GM12892 (cell line): ENCODE results near the gene METTL24.
"Not testable (repeated sequence)": the region's sequence is repeated elsewhere in the genome, so short reads cannot be mapped to it uniquely, and the experiment has no call there.

Experiments used
- DNase-seq: peaks from one replicate; pipeline ENCODE4 v3.0.0; 2011; ENCODE audit not compliant: insufficient read length
- FAIRE-seq: peaks from 2 replicates; lab custom pipeline; 2011; peaks lifted over from hg19 to GRCh38; lab: Jason Lieb, UNC
- POLR2A ChIP-seq: IDR thresholded peaks from 2 replicates; pipeline ENCODE4 v1.6.1; 2011; ENCODE audit warnings: low read depth, low read length, control low read depth
- POLR2AphosphoS5 ChIP-seq: IDR thresholded peaks from 2 replicates; pipeline ENCODE4 v1.6.1; 2011; ENCODE audit warnings: low read depth, low read length, control low read depth
- TAF1 ChIP-seq: IDR thresholded peaks from 2 replicates; pipeline ENCODE4 v1.6.1; 2011; ENCODE audit warnings: low read depth, mild to moderate bottlenecking, control low read depth, low read length, borderline replicate concordance

METTL24 gene

GRCh38 chr6:110298411-110298810 is 59.7 kb downstream of the METTL24 start:
- no peak for DNase-seq
- no peak for FAIRE-seq

DNA sequence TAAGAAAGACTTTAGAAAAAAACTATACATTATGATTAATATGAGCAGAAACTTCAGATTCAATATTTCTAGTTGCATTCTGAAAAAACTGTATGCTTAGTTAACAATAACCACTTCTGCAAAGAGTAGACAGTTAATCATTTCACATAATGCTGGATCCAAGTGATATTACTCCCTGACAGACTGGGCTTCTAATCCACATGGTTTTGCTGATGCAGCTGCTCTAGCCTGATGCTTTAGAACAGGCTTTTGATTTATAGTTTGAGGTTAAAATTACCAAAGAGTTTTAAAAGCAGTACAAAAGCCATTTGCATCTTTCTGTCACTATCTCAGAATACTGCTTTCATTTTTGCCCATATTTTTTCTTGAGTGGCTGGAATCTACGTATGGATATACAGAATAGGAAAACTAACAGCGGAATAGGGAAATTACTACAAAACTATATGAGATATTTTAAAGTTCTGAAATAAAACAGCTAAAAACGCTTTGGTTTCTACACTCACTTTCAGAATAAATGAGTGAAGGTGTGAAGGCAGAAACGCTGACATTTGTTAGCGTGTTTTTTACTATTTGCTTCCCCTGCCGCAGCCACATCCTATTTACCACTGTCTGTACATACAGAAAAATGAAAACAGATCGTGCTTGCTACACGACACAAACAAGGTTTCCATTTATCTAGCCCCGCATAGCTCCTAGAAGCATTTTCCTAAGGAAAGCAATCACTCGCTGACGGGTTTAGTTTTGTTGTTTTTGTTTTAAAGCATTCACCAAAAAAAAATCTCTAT is 61.7 kb downstream of the METTL24 start:
- DNase-seq (no peak), FAIRE-seq (no peak)
- TF ChIP-seq POLR2A (no peak), TAF1 (no peak), POLR2AphosphoS5 (no peak)

More at GRCh38 chr6:110298411-110298810, 59.7 kb downstream of the METTL24 start:
- TF ChIP-seq POLR2A (no peak), POLR2AphosphoS5 (no peak), TAF1 (no peak)

- no peak for FAIRE-seq
- DNase-seq, result no peak
These were observed 62.5 kb downstream of the METTL24 start for GRCh38 chr6:110295451-110296165.

GRCh38 chr6:110287462-110288341 is 70.4 kb downstream of the METTL24 start:
- TF ChIP-seq POLR2AphosphoS5 (no peak), TAF1 (no peak), POLR2A (no peak)
- no peak for FAIRE-seq

More at GRCh38 chr6:110295451-110296165, 62.5 kb downstream of the METTL24 start:
- no peak for TF ChIP-seq TAF1
- no peak for TF ChIP-seq POLR2AphosphoS5
- no peak for TF ChIP-seq POLR2A

GRCh38 chr6:110285306-110286060 is 72.7 kb downstream of the METTL24 start:
- no peak for DNase-seq
- no peak for FAIRE-seq
- TF ChIP-seq POLR2A, result no peak
- TF ChIP-seq POLR2AphosphoS5, result no peak
- no peak for TF ChIP-seq TAF1

More at GRCh38 chr6:110287462-110288341, 70.4 kb downstream of the METTL24 start:
- DNase-seq, result no peak

GRCh38 chr6:110284855-110285254 is 73.3 kb downstream of the METTL24 start:
- DNase-seq (no peak), FAIRE-seq (no peak)
- TF ChIP-seq POLR2A (no peak), TAF1 (no peak), POLR2AphosphoS5 (no peak)

DNA sequence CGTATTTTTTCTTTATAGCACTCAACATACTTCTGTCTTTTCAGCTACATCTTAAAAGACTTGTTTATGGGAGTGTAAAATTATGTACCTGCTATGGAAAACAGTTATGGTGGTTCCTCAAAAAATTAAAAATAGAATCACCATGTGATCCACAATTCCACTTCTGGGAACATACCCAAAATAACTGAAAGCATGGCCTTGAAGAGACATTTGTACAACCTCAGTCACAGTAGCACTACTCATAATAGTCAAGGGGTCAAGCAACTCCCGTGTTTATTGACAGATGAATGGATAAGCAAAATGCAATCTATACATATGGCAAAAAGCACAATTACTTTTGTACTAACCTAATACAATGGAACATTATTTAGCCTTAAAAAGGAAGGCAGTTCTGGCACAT is 74.5 kb downstream of the METTL24 start:
- DNase-seq (no peak), FAIRE-seq (no peak)
- TF ChIP-seq POLR2AphosphoS5 (no peak), POLR2A (no peak), TAF1 (no peak)

DNA sequence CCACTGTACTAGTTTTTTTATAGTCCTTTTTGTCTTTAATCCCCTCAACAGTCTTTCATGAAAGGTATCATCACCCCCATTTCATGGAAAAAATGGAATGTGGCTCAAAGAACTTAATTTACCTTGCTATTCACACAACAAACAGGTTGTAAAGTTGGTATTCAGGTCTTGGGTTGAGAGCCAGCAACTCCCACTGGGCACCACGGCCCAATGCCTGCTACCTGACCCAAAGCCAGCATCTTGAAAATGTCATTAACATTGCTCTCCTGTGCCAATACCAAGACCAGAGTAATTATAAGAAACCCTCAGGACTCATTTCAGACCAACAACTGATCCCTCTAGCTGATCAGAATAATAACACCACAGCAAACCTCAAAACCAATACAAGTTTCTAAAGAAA is 75.7 kb downstream of the METTL24 start:
- DNase-seq (no peak), FAIRE-seq (no peak)
- TF ChIP-seq POLR2A (no peak), POLR2AphosphoS5 (no peak), TAF1 (no peak)

DNA sequence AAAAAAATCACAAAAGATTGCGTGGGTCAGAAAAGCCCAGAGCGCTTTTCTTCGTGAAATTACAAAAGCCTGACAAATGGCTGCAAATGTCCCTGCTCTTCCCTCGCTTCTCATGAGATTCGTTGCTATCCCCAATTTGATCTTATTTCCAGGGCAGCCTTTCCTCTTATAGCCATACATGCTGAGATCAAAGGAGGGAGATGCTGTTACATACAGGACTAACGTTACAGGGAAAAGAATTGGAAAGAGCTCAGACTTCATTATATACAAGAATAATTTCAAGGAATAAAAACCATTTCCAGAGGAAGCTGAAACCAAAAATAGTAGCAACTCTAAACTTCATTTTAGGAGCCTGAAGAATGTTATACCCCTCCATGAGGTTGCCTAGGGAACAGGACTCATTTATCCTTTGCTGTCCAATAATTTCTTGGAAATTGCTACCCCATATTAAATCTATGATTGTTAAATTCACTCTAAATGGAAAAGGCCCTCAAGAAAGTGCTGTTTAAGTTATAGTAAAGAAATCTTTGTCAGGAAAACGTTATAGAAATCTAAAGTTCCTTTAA is 81.0 kb downstream of the METTL24 start:
- TF ChIP-seq POLR2AphosphoS5 (no peak), POLR2A (no peak), TAF1 (no peak)
- no peak for DNase-seq
- no peak for FAIRE-seq

GRCh38 chr6:110272781-110273180 is 85.4 kb downstream of the METTL24 start:
- not testable (repeated sequence) for FAIRE-seq, DNase-seq
